NCI-H2107 treated with DMSO at 0.1 percent for 48 hours (cell line): ENCODE results near the gene CD1E.
"Not testable (repeated sequence)": the region's sequence is repeated elsewhere in the genome, so short reads cannot be mapped to it uniquely, and the experiment has no call there.

ENCODE experiments used
- DNase-seq: peaks from one replicate; lab custom pipeline; 2025; ENCODE audit not compliant: unreplicated experiment; lab: John Stamatoyannopoulos, UW

Gene CD1E

GRCh38 chr1:158362482-158362881 is 8.8 kb downstream of the CD1E start:
- DNase-seq, result no peak

DNA sequence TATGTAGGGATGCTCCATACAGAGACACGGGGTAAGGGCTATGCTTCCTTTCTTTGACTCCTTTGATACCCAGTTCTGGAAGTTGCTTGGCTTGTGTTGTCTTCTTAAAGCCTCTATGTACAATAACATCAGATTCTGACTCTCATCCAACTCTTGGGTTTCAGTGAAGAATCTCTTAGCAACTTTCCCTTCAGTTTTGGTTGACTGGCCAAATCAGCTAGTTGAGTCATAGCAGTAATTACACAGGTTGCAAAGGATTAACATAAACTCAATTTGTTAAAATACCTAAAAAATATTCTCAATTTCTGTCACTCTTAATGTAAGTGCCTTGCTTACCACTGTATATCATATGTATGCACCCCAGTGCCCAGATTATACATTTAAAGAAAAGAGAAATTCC is 9.2 kb downstream of the CD1E start:
- DNase-seq, result no peak

GRCh38 chr1:158366783-158367182 is 13.1 kb downstream of the CD1E start:
- DNase-seq, result no peak

DNA sequence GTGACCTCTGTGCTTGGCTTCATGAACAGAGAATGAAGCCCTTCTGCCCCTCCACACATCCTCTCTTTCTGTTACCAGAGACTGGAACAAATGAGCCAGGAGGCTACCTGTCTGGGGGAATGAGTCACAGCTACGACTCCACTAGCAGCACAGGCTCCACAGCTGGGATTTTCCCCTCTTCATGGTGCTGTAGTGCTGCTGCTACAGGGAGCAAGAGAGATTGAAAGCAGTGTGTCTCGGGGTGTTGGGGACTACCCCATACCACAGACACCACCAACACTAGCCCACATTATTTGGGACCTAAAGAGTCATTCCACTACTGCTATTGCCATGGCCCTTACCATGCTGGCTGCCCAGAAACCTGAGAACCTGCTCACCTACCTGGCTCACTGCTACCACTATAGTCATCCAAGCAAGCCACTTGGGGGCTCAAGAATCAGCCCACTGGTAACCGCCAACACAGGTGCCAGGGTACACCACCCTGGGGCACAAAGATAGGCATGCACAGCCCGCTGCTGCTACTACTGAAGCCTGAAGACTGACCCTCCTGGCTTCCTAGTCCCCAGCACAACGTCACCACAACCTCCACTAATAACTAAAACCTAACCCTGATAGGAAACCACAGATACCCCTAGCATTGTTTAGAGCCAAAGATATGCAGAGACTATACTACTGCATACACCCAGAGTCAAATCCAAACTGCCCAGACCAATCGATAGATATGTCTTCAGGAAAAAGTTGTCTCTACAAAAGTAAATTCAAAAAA is 17.7 kb downstream of the CD1E start:
- DNase-seq, result no peak

GRCh38 chr1:158374101-158374500 is 20.4 kb downstream of the CD1E start:
- not testable (repeated sequence) for DNase-seq

DNA sequence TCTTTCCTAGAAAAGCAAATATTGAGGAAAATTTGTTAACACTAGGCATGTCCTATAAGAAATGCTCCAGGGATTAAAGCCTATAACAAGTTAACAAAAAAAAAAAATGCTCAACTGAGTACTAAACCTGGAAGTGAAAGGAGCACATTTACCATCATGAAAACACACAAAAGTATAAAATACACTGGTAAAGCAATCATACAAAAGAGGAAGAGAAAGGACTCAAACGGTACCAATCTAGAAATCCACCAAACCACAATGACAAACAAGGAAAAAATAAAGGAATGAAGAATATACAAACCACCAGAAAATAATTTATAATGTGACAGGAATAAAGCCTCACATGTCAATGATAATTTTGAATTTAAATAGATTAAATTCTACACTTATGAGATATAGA is 21.2 kb downstream of the CD1E start:
- no peak for DNase-seq

DNA sequence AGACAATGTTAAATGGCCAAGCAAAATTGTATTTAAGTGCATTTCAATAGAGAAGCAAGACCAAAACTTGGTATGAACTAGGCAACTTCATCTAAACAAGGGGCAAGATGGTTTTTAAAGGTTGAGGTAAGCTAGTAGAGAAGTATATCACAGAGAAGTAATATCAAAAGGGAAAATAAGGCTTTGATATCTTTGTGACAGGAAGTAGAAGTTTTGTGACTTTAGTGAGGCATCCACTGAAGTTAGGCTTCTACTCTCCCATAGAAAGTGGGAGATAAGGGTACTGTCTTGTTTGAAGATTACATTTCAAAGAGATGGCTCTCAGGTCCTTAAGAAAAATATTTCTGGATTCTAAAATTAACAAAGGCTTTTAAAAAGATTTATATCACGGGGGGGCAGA is 36.6 kb downstream of the CD1E start:
- DNase-seq, result no peak

GRCh38 chr1:158391099-158391498 is 37.4 kb downstream of the CD1E start:
- no peak for DNase-seq

DNA sequence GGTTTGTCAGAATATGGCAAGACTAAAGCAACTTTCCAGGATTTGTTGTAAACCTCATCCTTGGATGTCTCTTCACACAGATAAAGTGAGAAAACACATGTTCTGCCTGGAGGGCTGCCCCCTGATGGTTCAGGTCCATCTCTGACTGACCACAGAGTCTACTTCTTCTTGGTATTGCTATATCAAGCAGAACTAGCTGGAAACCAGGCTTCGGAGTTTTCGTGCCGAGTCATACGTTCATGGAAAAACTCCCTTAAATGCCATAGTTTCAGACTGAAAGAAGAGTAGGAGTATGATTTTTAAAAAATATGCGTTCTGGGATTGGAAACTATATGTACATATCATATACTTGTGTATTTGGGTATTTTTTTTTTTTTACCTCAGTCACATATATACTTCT is 39.8 kb downstream of the CD1E start:
- no peak for DNase-seq

DNA sequence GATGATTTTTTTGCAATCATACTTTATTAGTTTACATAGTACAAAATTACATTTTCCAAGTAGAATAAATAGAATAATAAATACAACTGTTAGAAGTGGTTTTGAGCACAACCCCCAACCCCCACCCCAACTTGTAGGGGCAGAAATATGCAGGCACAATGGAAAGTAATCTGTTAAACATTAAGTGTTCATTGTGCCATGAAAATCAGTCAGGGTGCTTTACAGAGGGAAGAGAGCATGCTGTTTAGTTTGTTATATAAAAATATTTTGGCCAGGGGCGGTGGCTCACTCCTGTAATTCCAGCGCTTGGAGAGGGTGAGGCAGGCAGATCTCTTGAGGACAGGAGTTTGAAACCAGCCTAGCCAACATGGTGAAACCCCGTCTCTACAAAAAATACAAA is 43.0 kb downstream of the CD1E start:
- DNase-seq, result no peak

DNA sequence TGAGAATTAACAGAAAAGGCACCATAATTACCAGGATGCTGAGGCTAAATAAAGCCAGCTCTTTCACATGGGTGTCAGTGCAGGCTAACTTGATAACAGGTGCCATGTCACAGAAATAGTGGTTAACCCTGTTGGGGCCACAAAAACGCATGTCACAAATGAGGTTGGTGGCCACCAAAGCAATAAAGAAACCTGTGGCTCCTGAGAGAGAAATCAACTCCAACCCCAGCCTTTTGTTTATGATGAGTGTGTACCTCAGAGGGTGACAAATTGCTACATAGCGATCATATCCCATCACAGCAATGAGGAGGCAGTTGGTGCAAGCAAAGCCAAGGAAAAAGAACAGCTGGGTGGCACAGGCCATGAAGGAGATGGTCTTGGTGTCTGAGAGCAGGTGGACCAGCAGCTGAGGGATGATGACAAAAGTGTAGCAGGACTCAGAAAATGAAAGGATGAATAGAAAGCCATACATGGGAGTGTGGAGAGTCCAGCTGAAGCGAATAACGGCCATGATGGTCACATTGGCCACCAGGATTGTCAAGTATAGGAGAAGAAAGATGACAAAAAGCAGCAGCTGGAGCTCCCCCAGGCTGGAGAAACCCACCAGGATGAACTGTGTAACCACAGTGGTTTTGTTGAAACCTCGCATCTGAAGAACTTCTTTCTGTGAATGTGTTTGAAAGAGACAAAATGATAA is 45.3 kb downstream of the CD1E start, which contains the start of gene OR10T2:
OR10T2 (minus strand) TSS at position 649 of the 697 bp plus-strand sequence; CDS start at position 649, 0 bp downstream.
- DNase-seq, result no peak

GRCh38 chr1:158400871-158401270 is 47.2 kb downstream of the CD1E start:
- DNase-seq, result no peak

GRCh38 chr1:158407092-158407491 is 53.4 kb downstream of the CD1E start:
- no peak for DNase-seq
